Activated T-helper 1 cell treated with anti-CD3 and anti-CD28 coated beads, Interleukin-2, amount 50 U/mL, for 16 hours (primary cell): ENCODE data around the gene EXOSC2.
A peak's percentile ranks its signal among the peaks of the same experiment; 100 is the strongest.

Source experiments
- DNase-seq, 2 donors: peaks; one replicate each; pipeline ENCODE4 v3.0.0-alpha.2; 2020; ENCODE audit warnings: low read depth in 1 of 2, low spot score in 1 of 2

Gene EXOSC2

DNA sequence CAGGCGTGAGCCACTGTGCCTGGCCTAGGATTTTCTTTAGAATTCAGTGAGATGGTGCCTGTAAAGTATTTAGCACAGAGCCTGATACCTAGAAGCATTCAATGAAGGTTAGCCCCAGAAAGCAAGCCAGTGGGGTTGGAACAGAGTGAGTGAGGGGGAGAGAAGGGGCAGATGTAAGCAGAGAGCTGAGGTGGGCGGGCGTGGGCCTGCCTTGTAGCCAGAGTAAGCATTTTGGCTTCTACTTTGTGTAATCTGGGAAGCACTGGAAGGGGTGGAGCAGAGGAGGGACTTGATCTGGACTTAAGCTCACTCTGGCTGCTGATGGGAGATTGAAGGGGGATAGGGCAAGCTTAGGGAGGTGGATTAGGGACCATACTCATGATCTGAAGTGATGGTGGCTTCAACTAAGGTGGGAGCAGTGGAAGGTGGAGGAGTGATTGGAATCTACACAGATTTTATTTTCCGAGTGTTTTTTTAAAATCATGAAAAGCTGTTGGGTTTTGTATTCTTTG is 2.6 kb downstream of the EXOSC2 start:
- no peak for DNase-seq

DNA sequence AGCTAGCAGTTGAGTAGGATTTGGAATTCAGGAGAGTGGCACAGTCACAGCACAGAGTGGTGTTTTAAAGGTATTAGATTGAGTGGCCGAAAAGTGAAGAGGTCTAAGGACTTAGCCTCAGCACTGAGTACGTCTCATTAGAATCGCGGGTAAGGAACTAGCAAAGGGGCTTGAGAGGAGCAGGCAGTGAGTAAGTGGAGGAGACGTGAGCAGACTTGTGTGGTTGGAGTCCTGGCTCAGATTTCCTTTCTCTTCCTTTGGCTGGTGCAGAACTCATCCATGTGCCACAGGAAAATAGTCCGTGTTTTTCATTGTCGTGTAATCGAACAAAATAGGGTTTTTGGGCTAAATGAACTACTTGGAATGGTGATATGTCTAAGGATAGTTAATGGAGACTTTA is 3.4 kb downstream of the EXOSC2 start:
- no peak for DNase-seq

DNA sequence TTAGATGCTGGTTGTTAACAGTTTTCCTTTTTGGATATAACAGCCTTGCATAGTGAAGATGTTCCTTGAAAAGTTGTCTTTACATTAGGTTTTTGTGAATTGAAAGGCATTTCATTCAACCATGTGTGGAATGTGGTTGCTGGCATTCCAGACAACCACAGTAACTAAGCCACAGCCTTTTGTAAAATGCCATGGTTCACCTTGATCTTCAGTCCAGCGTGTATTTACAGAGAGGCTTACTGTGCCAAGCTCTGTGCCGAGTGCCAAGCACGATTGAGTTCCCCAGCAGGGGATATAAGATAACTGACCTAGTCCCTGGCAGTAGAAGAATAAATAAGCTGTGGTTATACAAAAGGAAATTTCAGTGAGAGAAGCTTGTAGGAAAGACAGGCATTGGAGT is 4.9 kb downstream of the EXOSC2 start:
- DNase-seq, result no peak

DNA sequence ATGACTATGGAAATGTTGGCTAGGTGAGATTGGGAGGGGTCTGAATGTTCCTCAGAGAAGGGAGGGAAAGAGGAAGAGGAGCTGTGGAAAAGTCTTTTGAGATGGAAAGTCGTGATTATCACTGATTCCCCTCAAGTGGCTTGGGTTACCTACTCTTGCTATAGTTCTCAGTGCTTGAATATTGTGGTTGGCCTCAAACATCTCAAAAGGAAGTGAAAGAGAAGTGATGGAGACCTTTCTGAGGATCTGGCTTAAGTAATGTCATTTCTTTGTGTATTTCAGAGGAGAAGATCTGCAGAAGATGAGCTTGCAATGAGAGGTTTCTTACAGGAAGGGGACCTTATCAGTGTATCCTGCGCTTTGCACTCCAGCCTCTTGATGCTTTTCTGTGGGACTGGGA is 5.5 kb downstream of the EXOSC2 start:
- DNase-seq, result no peak

DNA sequence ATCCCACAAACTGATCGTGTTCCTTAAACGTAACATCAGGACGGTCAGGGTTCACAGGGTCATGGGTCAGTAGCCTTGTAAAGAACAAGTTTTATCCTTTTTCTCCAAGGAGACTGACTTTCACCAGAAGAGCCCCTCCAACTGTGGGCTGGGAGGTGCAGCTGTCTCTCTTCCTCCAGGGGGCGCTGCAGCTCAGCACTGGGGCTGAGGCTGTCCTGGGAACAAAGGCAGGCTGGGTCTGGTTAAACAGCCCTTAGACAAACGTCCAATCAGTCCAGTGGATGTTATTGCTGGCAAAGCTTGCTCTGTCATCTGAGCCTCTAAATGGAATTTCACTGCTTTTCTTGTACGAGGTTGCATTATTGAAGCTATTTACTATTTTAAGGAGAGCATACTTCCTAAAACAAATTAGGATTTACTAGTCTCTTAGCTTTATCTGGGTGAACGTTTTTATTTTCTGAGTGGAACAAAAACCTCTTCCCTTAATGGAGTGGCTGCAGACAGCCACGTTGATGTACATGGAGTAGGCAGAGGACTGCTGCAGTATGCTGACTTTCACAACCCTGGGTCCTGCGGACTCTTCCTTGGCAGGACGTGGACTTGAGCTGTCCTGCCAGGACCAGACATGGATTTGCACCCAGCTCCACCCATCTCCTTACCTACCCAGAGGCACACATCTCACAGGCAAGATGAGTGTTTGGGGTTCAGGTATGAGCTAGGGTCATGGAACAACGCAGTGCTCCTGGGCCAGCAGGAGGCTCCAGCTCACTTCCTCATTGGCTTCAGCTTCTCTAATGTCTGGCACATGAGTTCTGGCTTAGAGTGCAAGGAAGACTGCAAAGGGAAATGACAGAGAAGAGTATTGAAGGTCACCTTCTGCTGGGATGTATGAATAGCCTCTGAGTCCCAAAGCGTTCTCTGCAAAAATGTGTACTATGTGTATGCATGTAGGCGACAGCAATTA is 7.8 kb downstream of the EXOSC2 start:
- DNase-seq, result peak; percentile 49 to 57

DNA sequence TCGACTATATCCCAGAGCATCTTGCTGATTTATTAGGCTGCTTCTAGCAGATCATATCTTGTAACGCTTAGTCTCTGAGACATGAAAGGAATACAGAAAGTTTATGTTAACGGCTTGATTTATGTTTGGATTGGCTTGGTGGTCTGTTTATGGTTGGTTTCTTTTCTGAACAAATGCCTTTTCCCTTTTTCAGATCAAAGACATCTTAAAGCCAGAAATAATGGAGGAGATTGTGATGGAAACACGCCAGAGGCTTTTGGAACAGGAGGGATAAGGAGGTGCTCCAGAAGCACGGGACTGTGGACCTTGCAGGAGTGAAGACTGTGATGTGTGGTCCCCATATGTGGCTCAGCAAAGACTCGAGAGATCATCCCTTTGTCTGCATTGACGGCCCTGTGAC is 9.9 kb downstream of the EXOSC2 start:
- DNase-seq, result no peak

DNA sequence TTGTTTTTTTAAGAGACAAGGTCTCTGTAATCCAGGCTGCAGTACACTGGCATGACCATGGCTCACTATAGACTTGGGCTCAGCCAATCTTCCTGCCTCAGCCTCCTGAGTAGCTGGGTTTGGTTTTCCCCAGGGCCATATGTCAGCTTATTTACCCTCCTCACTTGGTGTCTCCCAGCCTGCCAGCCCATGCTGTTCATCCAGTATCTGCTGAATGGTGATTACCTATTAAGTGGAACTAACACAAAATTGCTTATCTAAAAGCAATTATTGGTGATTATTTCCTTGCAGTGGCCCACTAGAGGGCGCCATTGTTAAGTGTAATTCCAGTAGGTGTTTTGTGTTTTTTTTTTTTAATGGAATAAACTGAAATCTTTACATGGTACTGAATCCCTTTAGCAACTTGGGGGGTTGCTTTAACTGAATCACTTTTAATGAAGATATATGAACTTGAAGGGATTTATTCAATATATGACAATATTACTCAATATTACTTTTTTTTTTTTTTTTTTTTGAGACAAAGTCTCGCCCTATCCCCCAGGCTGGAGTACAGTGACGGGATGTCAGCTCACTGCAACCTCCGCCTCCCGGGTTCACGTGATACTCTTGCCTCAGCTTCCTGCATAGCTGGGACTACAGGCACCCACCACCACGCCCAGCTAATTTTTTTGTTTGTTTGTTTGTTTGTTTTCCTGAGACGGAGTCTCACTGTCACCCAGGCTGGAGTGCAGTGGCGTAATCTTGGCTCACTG is 13.8 kb downstream of the EXOSC2 start:
- DNase-seq, result peak; percentile 48 to 50

DNA sequence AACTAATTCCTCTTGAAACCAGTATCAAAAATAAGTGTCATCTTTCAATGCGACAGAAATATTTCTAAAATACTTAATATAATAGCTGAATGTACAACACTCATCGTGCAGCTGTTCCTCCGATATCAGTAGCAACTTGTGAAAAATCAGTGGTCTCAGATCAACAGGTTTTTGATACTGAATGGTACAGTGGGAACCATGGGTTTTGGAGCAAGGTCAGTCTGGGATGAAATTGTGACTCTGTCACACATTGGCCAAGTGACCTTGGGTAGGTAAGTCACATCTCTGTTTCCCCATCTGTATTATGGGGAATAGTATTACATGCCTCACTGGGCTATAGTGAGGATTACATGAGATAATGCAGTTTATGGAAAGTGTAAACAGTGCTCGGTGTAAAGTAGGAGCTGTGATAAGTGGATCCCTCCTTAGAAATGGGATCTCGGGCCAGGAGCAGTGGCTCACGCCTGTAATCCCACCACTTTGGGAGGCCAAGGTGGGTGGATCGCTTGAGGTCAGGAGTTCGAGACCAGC is 17.3 kb downstream of the EXOSC2 start:
- DNase-seq, result no peak

DNA sequence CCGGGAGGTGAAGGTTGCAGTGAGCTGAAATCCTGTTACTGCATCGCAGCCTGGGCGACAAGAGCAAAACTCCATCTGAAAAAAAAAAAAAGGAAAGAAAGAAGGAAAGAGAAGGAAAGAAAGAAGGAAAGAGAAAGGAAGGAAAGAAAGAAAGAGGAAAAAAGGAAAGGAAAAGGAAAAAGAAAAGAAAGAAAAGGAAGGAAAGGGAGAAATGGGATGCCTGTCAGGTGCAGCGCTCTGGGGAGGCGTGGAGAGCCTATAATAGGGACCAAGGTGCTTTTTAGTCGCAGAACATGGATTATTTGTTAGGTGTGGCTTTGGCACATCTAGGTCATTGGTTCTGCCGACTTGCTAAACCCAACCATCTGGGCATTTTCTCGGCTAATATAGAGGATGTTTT is 17.9 kb downstream of the EXOSC2 start:
- DNase-seq, result no peak

DNA sequence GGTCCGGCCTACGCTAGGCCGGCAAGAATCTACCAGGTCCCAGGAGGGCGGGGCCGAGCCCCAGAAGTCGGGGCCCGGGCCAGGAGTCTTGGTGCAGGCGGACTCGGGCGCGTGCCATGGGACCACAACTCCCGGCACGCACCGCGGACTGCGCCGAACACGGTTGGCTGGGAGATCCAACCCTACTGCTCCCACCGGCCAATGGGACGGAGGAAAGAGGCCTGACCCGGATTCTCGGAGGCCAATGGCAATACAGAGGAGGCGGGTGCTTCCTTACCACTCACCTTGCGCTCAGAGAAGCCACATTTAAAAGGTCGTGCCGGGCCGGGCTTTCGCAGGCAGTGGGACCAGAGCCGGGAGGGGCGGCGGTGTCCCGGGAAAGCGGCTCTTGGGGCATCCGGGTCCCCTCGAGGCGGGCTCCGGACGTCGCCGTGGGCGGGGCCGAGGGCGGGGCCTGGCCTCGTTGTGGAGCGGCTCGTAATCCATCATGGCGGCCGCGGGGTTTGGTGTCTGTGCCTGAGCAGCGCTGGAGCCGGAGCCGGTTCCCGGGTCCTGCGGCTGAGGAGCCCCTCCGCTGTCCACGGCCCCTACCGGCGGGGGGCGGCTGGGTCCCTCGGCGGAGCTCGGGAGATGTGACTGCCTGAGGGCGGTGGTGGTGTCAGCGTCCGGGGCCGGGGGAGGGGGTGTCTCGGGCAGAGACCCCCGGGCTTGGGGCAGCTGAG is 19.1 kb downstream of the EXOSC2 start:
- DNase-seq, result peak; percentile 88 to 92

DNA sequence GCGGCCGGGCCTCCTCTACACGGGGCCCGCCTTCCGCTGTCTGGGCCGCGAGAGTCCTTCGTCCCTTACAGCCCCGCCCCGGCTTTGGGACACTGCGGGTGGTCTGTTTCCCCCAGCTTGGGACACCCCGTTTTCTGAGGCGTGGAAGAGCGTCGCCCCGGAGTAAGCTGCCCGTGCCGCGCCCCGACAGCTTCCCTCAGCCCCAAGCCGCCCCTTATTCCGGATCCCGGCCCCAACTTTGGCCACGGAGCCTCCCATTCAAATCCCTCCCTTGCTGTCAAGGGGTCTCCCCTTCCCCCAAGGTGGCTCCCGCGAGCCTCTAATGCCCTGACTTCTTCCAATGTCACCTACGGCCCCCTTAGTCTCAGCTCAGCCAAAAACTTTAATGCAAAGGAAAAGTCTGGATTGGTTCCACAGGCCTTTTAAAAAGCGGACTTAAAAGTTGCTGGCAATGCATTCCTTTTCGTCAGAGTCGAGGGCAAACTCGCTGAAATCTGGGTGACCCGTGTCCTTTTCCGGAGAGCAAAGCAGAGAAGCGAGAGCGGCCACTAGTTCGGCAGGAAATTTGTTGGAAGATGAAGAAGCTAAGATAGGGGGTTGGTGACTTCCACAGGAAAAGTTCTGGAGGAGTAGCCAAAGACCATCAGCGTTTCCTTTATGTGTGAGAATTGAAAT is 19.8 kb downstream of the EXOSC2 start:
- DNase-seq, result no peak

DNA sequence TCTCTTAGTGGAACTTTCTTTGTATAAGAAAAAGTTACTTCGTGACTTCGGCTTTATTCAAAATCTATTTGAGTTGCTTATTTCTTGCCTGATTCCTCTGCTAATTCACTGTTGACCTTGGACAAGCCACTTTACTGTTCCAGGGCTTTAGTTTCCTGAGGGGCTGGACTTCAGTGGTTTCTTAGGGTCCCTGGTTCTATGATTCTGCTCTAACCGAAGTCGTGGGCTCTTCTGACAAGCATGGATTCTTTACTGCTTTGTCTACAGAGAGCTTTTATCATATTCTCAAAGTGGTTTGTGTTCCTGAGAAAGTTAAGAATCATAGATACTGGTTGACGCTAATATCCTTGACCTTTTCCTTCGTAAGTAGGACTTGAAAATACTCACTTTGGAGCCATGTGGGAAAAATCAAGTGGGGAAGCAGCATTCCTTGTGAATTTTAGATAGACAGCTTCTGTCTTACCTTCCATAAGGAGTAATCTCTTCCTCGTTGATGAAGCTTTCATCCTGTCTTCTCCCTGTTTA is 21.1 kb downstream of the EXOSC2 start:
- no peak for DNase-seq

DNA sequence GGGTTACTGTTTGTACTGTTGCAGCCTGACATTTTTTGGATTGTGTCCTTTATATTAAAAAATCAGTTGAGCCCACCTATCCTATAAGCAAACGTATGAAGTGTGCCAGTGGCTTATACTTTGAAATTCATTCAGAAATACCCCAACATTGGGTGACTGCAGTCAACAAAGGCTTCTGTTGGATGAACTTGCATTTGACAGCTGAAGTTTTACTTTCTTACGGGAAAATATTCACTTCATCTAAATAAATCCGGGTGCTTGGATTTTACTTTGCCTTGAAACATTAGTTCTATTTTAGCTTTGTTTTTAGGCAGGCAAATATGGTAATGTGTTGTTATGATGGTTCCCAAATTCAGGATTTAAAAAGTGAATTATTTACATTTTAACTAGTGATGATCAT is 21.7 kb downstream of the EXOSC2 start:
- no peak for DNase-seq

DNA sequence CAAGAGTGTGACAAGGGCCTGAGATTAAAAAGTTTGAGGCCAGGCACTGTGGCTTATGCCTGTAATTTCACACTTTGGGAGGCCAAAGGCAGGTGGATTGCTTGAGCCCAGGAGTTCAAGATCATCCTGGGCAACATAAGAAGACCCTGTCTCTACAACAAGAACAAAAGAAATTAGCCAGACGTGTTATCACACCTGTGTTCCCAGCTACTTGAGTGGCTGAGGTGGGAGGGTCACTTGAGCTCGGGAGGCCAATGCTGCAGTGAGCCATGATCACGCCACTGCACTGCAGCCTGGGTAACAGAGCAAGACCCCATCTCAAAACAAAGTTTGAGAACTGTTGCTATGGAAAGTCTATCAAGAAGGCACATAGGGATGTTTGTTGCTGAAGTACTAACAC is 25.0 kb downstream of the EXOSC2 start:
- DNase-seq, result no peak

DNA sequence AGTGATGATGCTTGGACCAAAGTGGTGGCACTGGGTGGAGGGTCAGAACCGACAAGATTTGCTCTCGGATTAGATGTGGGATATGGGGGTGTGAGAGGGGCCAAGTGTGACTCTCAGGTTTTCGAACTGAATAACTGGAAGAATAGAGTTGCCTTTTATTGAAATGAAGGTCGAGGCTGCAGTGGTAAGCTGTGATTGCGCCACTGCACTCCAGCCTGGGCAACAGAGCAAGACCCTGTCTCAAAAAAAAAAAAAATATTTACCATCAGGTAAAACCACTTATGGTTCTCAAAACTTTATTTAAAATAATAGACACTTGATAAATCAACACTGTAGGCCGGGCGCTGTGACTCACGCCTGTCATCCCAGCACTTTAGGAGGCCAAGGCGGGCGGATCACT is 27.2 kb downstream of the EXOSC2 start:
- DNase-seq, result no peak

DNA sequence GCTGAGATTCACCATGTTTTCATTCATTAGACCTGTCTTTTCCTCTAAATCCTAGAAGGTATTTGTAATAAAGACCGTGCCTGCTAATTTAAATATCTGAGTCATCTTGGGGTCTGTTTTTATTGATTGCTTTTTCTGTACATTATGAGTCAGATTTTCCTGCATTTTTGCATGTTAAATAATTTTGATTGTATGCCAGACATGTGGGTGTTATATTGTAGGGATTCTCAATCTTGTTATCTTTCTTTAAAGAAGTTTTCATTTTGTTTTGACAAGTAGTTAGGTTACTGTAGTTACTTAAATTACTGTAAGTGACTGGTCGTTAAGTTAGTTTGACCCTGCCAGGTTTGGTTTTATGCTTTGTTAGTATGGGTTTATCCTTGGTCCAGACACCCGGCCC is 35.1 kb downstream of the EXOSC2 start:
- no peak for DNase-seq

DNA sequence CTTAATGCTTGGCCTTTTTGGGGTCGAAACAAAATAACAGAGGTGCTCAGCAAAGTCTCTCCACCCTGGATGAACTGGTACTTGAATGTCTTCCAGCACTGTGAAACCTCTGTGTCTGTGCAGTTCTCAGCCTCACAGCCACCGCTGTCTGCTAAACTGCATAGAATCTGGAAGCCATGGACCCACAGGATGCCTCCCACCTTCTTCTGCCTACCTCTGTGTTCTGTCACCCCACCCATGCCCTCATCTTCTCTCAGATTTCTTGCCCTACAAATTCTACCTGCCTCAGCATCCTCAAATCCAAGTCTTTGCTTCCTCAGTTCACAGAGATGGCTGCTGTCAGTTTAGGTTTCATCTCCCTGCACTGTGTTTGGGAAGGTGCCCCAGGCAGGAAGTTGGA is 35.6 kb downstream of the EXOSC2 start:
- no peak for DNase-seq

DNA sequence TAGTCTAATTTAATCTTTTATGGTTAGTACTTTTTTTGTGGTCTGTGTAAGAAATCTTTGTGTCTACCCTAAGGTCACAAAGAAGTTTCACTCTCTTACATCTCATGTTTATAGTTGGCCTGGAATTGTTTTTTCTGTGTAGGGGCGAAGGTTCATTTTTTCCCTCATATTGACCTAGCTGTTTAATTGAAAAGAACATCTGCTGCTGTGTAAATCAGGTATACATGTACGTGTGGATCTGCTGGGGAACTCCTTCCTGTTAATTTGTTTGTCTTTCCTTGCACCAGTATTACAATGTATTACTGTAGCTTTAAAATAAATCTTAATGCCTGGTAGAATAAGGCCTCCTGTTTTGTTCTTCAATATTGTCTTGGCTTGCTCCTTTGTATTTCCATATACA is 37.8 kb downstream of the EXOSC2 start:
- no peak for DNase-seq

DNA sequence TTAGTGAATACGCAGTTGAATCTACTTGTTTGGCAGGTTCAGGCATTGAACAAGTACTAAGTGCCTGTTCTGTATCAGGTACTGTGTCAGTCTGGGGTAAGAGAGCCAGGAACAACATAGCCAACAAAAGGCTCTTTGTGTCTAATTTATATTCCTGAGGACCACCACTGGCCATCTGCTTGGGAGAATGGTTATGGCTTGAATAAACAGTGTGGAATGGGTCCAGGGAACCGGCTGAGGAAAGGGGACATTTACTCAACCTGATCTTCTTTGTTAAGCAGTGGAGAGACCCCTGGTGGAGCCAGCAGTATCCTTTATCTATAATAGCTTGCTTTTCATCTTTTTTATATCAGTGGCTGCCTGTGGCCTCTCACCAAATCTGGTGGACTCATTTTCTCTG is 38.6 kb downstream of the EXOSC2 start:
- DNase-seq, result no peak

DNA sequence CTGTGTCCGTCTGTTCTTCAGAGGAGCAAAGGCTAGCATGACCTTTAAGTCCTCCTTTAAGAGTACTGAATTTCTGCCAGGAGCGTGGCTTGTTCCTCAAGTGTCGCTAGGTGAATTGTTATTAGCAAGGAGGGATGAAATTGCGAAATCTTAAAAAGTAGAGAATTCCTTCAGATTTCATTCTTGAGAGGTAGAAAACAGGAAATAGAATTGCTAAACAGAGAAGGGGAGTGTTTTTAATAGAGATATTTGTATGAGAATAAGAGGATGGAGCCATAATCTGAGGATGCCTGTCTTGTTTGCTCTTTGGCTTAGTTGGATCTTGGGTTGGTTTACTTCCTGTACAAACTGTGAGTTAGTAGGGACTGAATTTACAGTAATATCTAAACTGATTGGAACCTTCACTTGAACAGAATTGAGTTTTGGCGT is 39.2 kb downstream of the EXOSC2 start:
- no peak for DNase-seq
